Tibial nerve (tissue), 4 donors: ENCODE data around the gene TRPV5. TPM values are rescaled to one million over a fixed set of nuclear protein-coding genes. Genes with fewer than 3 reads are reported as not detected.

Source experiments
- DNase-seq, 2 donors: peaks; one replicate each; pipeline ENCODE4 v3.0.0-alpha.2; 2019; ENCODE audit warnings: low spot score in 2 of 2
- H3K27ac ChIP-seq, 4 donors: fragments of 200-600 bp; sonication (generic) in 3 of 4; one replicate each; pipeline ENCODE4 v1.5.1; 2017 to 2019; ENCODE audit warnings: mild to moderate bottlenecking in 1 of 4
- H3K27me3 ChIP-seq, 2 donors: fragments of 200-600 bp; sonication (generic) in 1 of 2; one replicate each; pipeline versions ENCODE4 v1.5.1 to v1.6.0; 2017 to 2019
- H3K36me3 ChIP-seq, 3 donors: fragments of 200-600 bp; sonication (generic); one replicate each; pipeline ENCODE4 v1.5.1; 2018 to 2019
- H3K4me1 ChIP-seq, 4 donors: fragments of 200-600 bp; sonication (generic) in 3 of 4; one replicate each; pipeline ENCODE4 v1.5.1; 2017 to 2019
- H3K4me3 ChIP-seq, 4 donors: fragments of 200-600 bp; sonication (generic) in 3 of 4; one replicate each; pipeline ENCODE4 v1.5.1; 2017 to 2019; ENCODE audit warnings: mild to moderate bottlenecking in 1 of 4, moderate library complexity in 1 of 4
- H3K9me3 ChIP-seq, 4 donors: fragments of 200-600 bp; sonication (generic) in 3 of 4; one replicate each; pipeline ENCODE4 v1.5.1; 2017 to 2019
- CTCF ChIP-seq, 5 experiments: fragments of 200-600 bp in 3 of 5; fragments of 450-650 bp in 2 of 5; sonication (generic) in 3 of 5; IDR thresholded peaks; one replicate each; pipeline ENCODE4 v1.5.1; 2016 to 2019; ENCODE audit warnings: antibody characterized with exemption in 5 of 5, mild to moderate bottlenecking in 3 of 5, moderate library complexity in 2 of 5
- EP300 ChIP-seq, 2 donors: sonication (generic); formaldehyde crosslinking; IDR thresholded peaks; one replicate each; pipeline ENCODE4 v1.6.1; 2017; ENCODE audit warnings: antibody characterized with exemption in 2 of 2, mild to moderate bottlenecking in 1 of 2
- POLR2A ChIP-seq, 2 donors: fragments of 450-650 bp; IDR thresholded peaks; one replicate each; pipeline ENCODE4 v1.6.1; 2017; ENCODE audit warnings: antibody characterized with exemption in 2 of 2, mild to moderate bottlenecking in 2 of 2, moderate library complexity in 2 of 2
- WGBS, 2 donors: methylation state at CpG; one replicate each; pipeline ENCODE4 v1.1.5; 2018; 5-methylcytosine and 5-hydroxymethylcytosine counted together
- total RNA-seq, 4 donors: library from RNA; depleted of rRNA; stranded (reverse); fragments of >200 nt; gene quantifications; one replicate each; pipeline ENCODE4 v1.1.0, GENCODE V29; 2016

The TRPV5 gene
- total RNA-seq, 4 donors from 2014 or later = 0.20 to 0.21 TPM; not detected in 2

DNA sequence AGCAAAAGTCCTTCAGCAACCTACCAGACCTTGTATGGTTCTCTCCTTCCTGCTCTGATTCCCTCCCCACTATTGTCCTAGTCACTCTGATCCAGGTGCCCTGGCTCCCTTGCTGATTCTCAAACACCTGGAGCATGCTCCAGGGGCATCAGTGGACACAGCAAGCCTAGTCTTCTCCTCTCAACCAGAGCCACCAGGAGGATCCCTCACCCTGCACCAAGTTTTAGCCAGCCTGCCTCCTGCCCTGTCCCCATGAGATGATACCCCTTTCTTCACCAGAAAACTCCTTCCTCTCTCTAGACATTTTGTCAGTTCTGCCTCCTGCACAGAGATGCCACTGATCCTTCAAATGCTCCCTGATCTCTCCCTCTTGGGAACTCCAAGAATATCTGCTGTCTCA is 16.7 kb upstream of the TRPV5 start:
- peaks cover 0 to 15% (median 0%) of the 10 kb centered on the region in 3 donors for H3K36me3 ChIP-seq
- H3K27me3 ChIP-seq = no peaks in the 10 kb centered on the region
- H3K4me3 ChIP-seq = no peak overlapping the region
- TF ChIP-seq EP300 (IDR thresholded peaks at IDR 0.05) (no peak), CTCF (IDR thresholded peaks at IDR 0.05) (no peak), POLR2A (IDR thresholded peaks at IDR 0.05) (no peak)
- no peak overlapping the region for H3K27ac ChIP-seq
- H3K9me3 ChIP-seq = peaks cover 0 to 5% (median 0%) of the 10 kb centered on the region in 4 donors
- no peak for DNase-seq
- H3K4me1 ChIP-seq = no peaks in the 10 kb centered on the region

DNA sequence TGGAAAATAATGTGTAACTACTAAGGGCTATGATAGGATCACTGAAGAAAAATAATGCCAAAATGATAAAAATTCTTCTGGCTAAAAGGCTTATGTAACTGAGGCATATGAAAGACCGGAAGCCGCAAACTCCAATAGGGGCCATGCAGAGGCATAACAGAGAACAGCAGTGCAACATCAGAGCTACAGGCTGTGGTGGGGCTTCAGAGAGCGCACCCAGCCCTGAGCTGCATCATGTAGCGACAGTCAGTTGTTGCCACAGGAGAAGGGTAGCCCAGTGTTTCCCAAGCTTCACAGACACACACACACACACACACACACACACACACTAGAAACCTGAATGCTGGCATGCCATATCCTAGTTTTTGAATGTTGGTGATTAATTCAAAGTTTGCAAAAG is 15.1 kb upstream of the TRPV5 start:
- 91 to 93% methylated on average over 4 of the region's 4 CpGs for WGBS, 2 donors

DNA sequence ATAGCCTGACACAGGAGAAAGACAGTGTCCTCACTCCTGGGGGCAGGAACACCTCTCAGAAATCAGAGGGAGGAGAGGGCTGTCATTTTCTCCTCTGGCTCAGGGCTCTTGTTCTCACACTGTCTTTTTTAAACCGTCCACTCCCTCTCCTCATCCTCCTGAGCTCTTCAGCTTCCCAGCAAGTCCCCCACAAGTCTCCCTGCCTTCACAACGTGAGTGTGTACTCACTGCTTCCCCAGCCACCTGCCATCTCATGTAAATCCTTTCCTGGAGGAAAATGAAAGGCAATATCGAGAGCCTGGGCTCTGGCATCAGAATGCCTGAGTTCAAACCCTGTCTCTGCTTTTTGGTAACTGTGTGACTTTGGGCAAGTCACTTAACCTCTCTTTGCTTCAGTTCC is 11.5 kb upstream of the TRPV5 start:
- H3K9me3 ChIP-seq = no peaks in the 10 kb centered on the region
- no peaks in the 10 kb centered on the region for H3K4me1 ChIP-seq
- 67 to 69% methylated on average over 3 of the region's 3 CpGs for WGBS, 2 donors
- no peaks in the 10 kb centered on the region for H3K36me3 ChIP-seq
- H3K27ac ChIP-seq = no peak overlapping the region
- H3K27me3 ChIP-seq = no peaks in the 10 kb centered on the region
- no peak for DNase-seq
- H3K4me3 ChIP-seq = no peak overlapping the region
- TF ChIP-seq POLR2A (IDR thresholded peaks at IDR 0.05) (no peak), EP300 (IDR thresholded peaks at IDR 0.05) (no peak), CTCF (IDR thresholded peaks at IDR 0.05) (no peak)

More for the DNA sequence above, 15.1 kb upstream of the TRPV5 start:
- H3K27me3 ChIP-seq = no peaks in the 10 kb centered on the region
- H3K27ac ChIP-seq = no peak overlapping the region
- no peak overlapping the region for H3K4me3 ChIP-seq
- no peak for DNase-seq
- H3K36me3 ChIP-seq = peaks cover 0 to 5% (median 0%) of the 10 kb centered on the region in 3 donors
- TF ChIP-seq EP300 (IDR thresholded peaks at IDR 0.05) = no peak
- TF ChIP-seq CTCF (IDR thresholded peaks at IDR 0.05) = no peak
- H3K9me3 ChIP-seq = no peaks in the 10 kb centered on the region
- no peaks in the 10 kb centered on the region for H3K4me1 ChIP-seq

- Histone ChIP-seq H3K4me1 (no peaks in the 10 kb centered on the region), H3K36me3 (no peaks in the 10 kb centered on the region), H3K27me3 (no peaks in the 10 kb centered on the region), H3K27ac (no peak overlapping the region), H3K4me3 (no peak overlapping the region), H3K9me3 (no peaks in the 10 kb centered on the region)
- WGBS, 2 donors = 75 to 91% methylated on average over 5 to 7 of the region's 7 CpGs
- TF ChIP-seq POLR2A (IDR thresholded peaks at IDR 0.05) = no peak
- no peak for TF ChIP-seq CTCF (IDR thresholded peaks at IDR 0.05)
- TF ChIP-seq EP300 (IDR thresholded peaks at IDR 0.05) = no peak
- DNase-seq = no peak
Measured at GRCh38 chr7:142943706-142944268, 10.2 kb upstream of the TRPV5 start.

- TF ChIP-seq EP300 (IDR thresholded peaks at IDR 0.05) = no peak
- no peak for TF ChIP-seq CTCF (IDR thresholded peaks at IDR 0.05)
- no peak for TF ChIP-seq POLR2A (IDR thresholded peaks at IDR 0.05)
- no peaks in the 10 kb centered on the region for H3K36me3 ChIP-seq
Measured at GRCh38 chr7:142942746-142943145, 9.2 kb upstream of the TRPV5 start.

More at GRCh38 chr7:142942746-142943145, 9.2 kb upstream of the TRPV5 start:
- WGBS, 2 donors = 91 to 97% methylated on average over 6 of the region's 6 CpGs
- Histone ChIP-seq H3K9me3 (no peaks in the 10 kb centered on the region), H3K27me3 (no peaks in the 10 kb centered on the region), H3K27ac (no peak overlapping the region), H3K4me1 (no peaks in the 10 kb centered on the region), H3K4me3 (no peak overlapping the region)
- DNase-seq = no peak
